ENCODE results near the gene PCDHGA11. TPM values are rescaled to one million over a fixed set of nuclear protein-coding genes. Genes with fewer than 3 reads are reported as not detected.

Gene PCDHGA11
- total and polyA plus RNA-seq, 2 donors (not counting 3 experiments of a cell fraction or from before 2014, with no cell fraction given), result 8.0 to 11.5 TPM

- Histone ChIP-seq H3K4me1 (ENCODE audit: control insufficient read depth, extremely low read depth, insufficient read depth, low read length) (no peaks in the 10 kb centered on the region), H3K9me1 (replicated peaks; ENCODE audit: control insufficient read depth, extremely low read depth, insufficient read depth, low read length) (no peaks in the 10 kb centered on the region), H2AFZ (ENCODE audit: low read depth, low read length) (no peak overlapping the region), H3K27ac (ENCODE audit: insufficient read depth, low read depth, low read length) (no peak overlapping the region), H3K4me2 (ENCODE audit: insufficient read depth, low read length) (no peak overlapping the region), H3K4me3 (replicated peaks in 1 of 3; ENCODE audit: insufficient read depth in 1 of 3, low read depth in 1 of 3, low read length in 3 of 3) (no peak overlapping the region), H3K9ac (replicated peaks; ENCODE audit: extremely low read depth, insufficient read depth, low read length) (no peak overlapping the region), H3K27me3 (ENCODE audit: control insufficient read depth in 2 of 2, insufficient read depth in 2 of 2, low read length in 2 of 2) (peaks cover 0 to 4% of the 10 kb centered on the region in 2 experiments), H3K36me3 (ENCODE audit: control insufficient read depth in 2 of 2, extremely low read depth in 1 of 2, insufficient read depth in 2 of 2, low read length in 2 of 2) (no peaks in the 10 kb centered on the region), H3K79me2 (ENCODE audit: control insufficient read depth, insufficient read depth, low read length) (no peaks in the 10 kb centered on the region), H4K20me1 (replicated peaks; ENCODE audit: control insufficient read depth, extremely low read depth, insufficient read depth, low read length) (no peaks in the 10 kb centered on the region), H3K9me3 (replicated peaks; ENCODE audit: control insufficient read depth, insufficient read depth, low read length) (no peaks in the 10 kb centered on the region)
- DNase-seq (ENCODE audit: low read depth, low spot score) (no peak), FAIRE-seq (no peak)
- dilution Hi-C loops (cut with MboI; ENCODE audit: extremely low pct_ligation_motif_present, low sequenced_read_pairs), result no loop called here
- CTCF ChIA-PET, result interaction anchor here (1.2 to 1.6 kb wide), 3 partner anchors 11 to 116 kb away, joined by 3 to 6 read pairs (median 4); partner anchors contain the start of genes PCDHGA12 and PCDHGB6
- intact Hi-C loops (cut with micrococcal nuclease), result no loop called here
- no TSS peak for BruUV-seq (replicated peaks)
- no peak for TF ChIP-seq POLR2A (IDR thresholded peaks at IDR 0.05; ENCODE audit: low read depth, low read length)
- no peak for TF ChIP-seq MYC (IDR thresholded peaks at IDR 0.05; ENCODE audit: low read depth, low read length)
- TF ChIP-seq GATA2 (IDR thresholded peaks at IDR 0.05; ENCODE audit: insufficient read depth, insufficient read length, low read depth, low read length), result no peak
- no peak for TF ChIP-seq CTCF (IDR thresholded peaks at IDR 0.05; ENCODE audit: extremely low read depth in 1 of 2, insufficient read depth in 1 of 2, low read depth in 1 of 2, low read length in 2 of 2)
- no peak for TF ChIP-seq EZH2 (IDR thresholded peaks at IDR 0.05; ENCODE audit: borderline replicate concordance, low read depth, low read length, severe bottlenecking)
- TF ChIP-seq JUN (IDR thresholded peaks at IDR 0.05; ENCODE audit: borderline replicate concordance, insufficient read depth, insufficient read length, low read depth), result no peak
- TF ChIP-seq POLR2AphosphoS5 (IDR thresholded peaks at IDR 0.05; ENCODE audit: insufficient read depth, low read depth, low read length), result no peak
- no peak for TF ChIP-seq FOS (IDR thresholded peaks at IDR 0.05; ENCODE audit: borderline replicate concordance, insufficient read depth, low read length)
- no peak for TF ChIP-seq MAX (IDR thresholded peaks at IDR 0.05; ENCODE audit: insufficient read depth, insufficient read length)
- POLR2A ChIA-PET, result no interaction called here
Observed at GRCh38 chr5:141441571-141442170, 20.8 kb downstream of the PCDHGA11 start.

Measured in endothelial cell of umbilical vein (primary cell).